SK-N-SH (cell line): Measurements from ENCODE around the gene CDS2. TPM values are rescaled to one million over a fixed set of nuclear protein-coding genes. Genes with fewer than 3 reads are reported as not detected.

Source experiments
- CTCF ChIA-PET: fragments of 300-600, 350-600 bp; formaldehyde crosslinking; extraction: SDS; loops from one replicate; lab custom pipeline; 2021; lab: Yijun Ruan, JAX
- POLR2A ChIA-PET: fragments of 350-600 bp; sonication (Branson Sonifier 250); formaldehyde crosslinking; extraction: SDS; loops from one replicate; lab custom pipeline; 2020; ENCODE audit warnings: antibody characterized with exemption, inconsistent platforms; lab: Yijun Ruan, JAX
- DNase-seq: peaks from one replicate; pipeline ENCODE4 v3.0.0; 2012
- H2AFZ ChIP-seq: fragments of 200-600 bp; sonication (generic); 2 replicates; pipeline ENCODE4 v1.8.1; 2016; ENCODE audit warnings: antibody characterized with exemption, mild to moderate bottlenecking, low read depth
- H3F3A ChIP-seq: fragments of 200-600 bp; sonication (generic); replicated peaks from 2 replicates; pipeline ENCODE3; 2016; ENCODE audit warnings: antibody characterized with exemption, mild to moderate bottlenecking; ENCODE audit not compliant: insufficient read depth
- H3K27ac ChIP-seq, 2 experiments: fragments of 200-500 bp in 1 of 2; fragments of 200-600 bp in 1 of 2; sonication (Bioruptor generic) in 1 of 2; sonication (generic), shearing (Covaris generic) in 1 of 2; 2 replicates each; pipeline versions ENCODE4 v1.5.1 to v1.6.1; 2014 to 2016; ENCODE audit warnings: low read depth in 2 of 2, inconsistent platforms in 1 of 2, low read length in 1 of 2, mild to moderate bottlenecking in 1 of 2, mixed read lengths in 1 of 2
- H3K27me3 ChIP-seq: fragments of 200-600 bp; sonication (generic), shearing (Covaris generic); 2 replicates; pipeline ENCODE4 v1.6.1; 2016; ENCODE audit warnings: mixed run types; ENCODE audit not compliant: insufficient read depth
- H3K36me3 ChIP-seq, 2 experiments: fragments of 200-500 bp in 1 of 2; fragments of 200-600 bp in 1 of 2; sonication (Bioruptor generic) in 1 of 2; sonication (generic) in 1 of 2; replicated peaks in 1 of 2; 2 replicates each; pipeline versions ENCODE3 to v1.5.1; 2014 to 2016; ENCODE audit warnings: low read length in 1 of 2, mild to moderate bottlenecking in 1 of 2; ENCODE audit not compliant: insufficient read depth in 2 of 2, control insufficient read depth in 1 of 2
- H3K4me1 ChIP-seq, 2 experiments: fragments of 200-500 bp in 1 of 2; fragments of 200-600 bp in 1 of 2; sonication (Bioruptor generic) in 1 of 2; sonication (generic), shearing (Covaris generic) in 1 of 2; 2 replicates each; pipeline versions ENCODE4 v1.5.1 to v1.6.1; 2014 to 2016; ENCODE audit warnings: low read depth in 1 of 2, low read length in 1 of 2, mixed run types in 1 of 2; ENCODE audit not compliant: insufficient read depth in 2 of 2, control insufficient read depth in 1 of 2
- H3K4me2 ChIP-seq: fragments of 200-600 bp; sonication (generic), shearing (Covaris generic); 2 replicates; pipeline ENCODE4 v1.6.1; 2017; ENCODE audit warnings: mixed run types
- H3K4me3 ChIP-seq, 2 experiments: fragments of 200-500 bp in 1 of 2; fragments of 200-600 bp in 1 of 2; sonication (Bioruptor generic) in 1 of 2; sonication (generic), shearing (Covaris generic) in 1 of 2; 2 replicates each; pipeline versions ENCODE4 v1.5.1 to v1.8.1; 2014 to 2016; ENCODE audit warnings: low read depth in 2 of 2, inconsistent platforms in 1 of 2, low read length in 1 of 2, mild to moderate bottlenecking in 1 of 2, mixed read lengths in 1 of 2, moderate library complexity in 1 of 2
- H3K79me2 ChIP-seq: fragments of 200-600 bp; sonication (generic); 2 replicates; pipeline ENCODE4 v1.8.1; 2017; ENCODE audit warnings: mild to moderate bottlenecking; ENCODE audit not compliant: insufficient read depth
- H3K9ac ChIP-seq: fragments of 200-600 bp; sonication (generic); 2 replicates; pipeline ENCODE4 v1.6.1; 2017; ENCODE audit warnings: mixed run types
- H3K9me2 ChIP-seq: fragments of 200-600 bp; sonication (generic); 2 replicates; pipeline ENCODE4 v1.6.1; 2017; ENCODE audit warnings: mixed run types
- H3K9me3 ChIP-seq: fragments of 200-600 bp; sonication (generic); 2 replicates; pipeline ENCODE4 v1.6.1; 2017; ENCODE audit warnings: mixed run types, mild to moderate bottlenecking, moderate library complexity
- H4K20me1 ChIP-seq: fragments of 200-600 bp; sonication (generic); 2 replicates; pipeline ENCODE4 v1.6.1; 2017; ENCODE audit warnings: mild to moderate bottlenecking, mixed run types; ENCODE audit not compliant: insufficient read depth
- CHD2 ChIP-seq: fragments of 150-350 bp; IDR thresholded peaks from 2 replicates; pipeline ENCODE4 v1.6.1; 2018; ENCODE audit warnings: low read length; ENCODE audit not compliant: partially characterized antibody
- EP300 ChIP-seq, 2 experiments: IDR thresholded peaks; 2 replicates each; pipeline versions ENCODE4 v1.4.0 to v1.6.1; 2012; ENCODE audit warnings: borderline replicate concordance in 1 of 2, low read depth in 1 of 2, low read length in 1 of 2
- FOSL2 ChIP-seq: IDR thresholded peaks from 2 replicates; pipeline ENCODE4 v1.4.0; 2012; ENCODE audit warnings: low read depth, mild to moderate bottlenecking, moderate library complexity, borderline replicate concordance
- GABPA ChIP-seq: IDR thresholded peaks from 2 replicates; pipeline ENCODE4 v1.4.0; 2012; ENCODE audit warnings: low read depth, mild to moderate bottlenecking
- GATA2 ChIP-seq: sonication (generic); formaldehyde crosslinking; IDR thresholded peaks from 2 replicates; pipeline ENCODE4 v1.5.0; 2020; ENCODE audit warnings: mild to moderate bottlenecking, missing genetic modification reagents
- IRF3 ChIP-seq: fragments of 150-350 bp; IDR thresholded peaks from 2 replicates; pipeline ENCODE4 v1.6.1; 2016; ENCODE audit warnings: mild to moderate bottlenecking, low read depth, low read length
- JUND ChIP-seq: IDR thresholded peaks from 2 replicates; pipeline ENCODE4 v1.4.0; 2012
- MXI1 ChIP-seq: IDR thresholded peaks from 2 replicates; pipeline ENCODE4 v1.6.1; 2012; ENCODE audit warnings: mild to moderate bottlenecking, low read depth, low read length, improper control_type of control experiment
- NFIC ChIP-seq: IDR thresholded peaks from 2 replicates; pipeline ENCODE4 v1.4.0; 2012; ENCODE audit warnings: borderline replicate concordance
- PBX3 ChIP-seq: IDR thresholded peaks from 2 replicates; pipeline ENCODE4; 2012
- RAD21 ChIP-seq: IDR thresholded peaks from 2 replicates; pipeline ENCODE4 v1.6.1; 2012; ENCODE audit warnings: mild to moderate bottlenecking, low read length
- RFX5 ChIP-seq: IDR thresholded peaks from 2 replicates; pipeline ENCODE4 v1.6.1; 2012; ENCODE audit warnings: mild to moderate bottlenecking, improper control_type of control experiment, low read length
- RXRA ChIP-seq: IDR thresholded peaks from 2 replicates; pipeline ENCODE4 v1.4.0; 2012; ENCODE audit warnings: low read depth, mild to moderate bottlenecking, borderline replicate concordance
- SMC3 ChIP-seq: IDR thresholded peaks from 2 replicates; pipeline ENCODE4 v1.6.1; 2012; ENCODE audit warnings: low read depth, low read length, improper control_type of control experiment
- TCF12 ChIP-seq: IDR thresholded peaks from 2 replicates; pipeline ENCODE4 v1.4.0; 2012
- USF1 ChIP-seq: IDR thresholded peaks from 2 replicates; pipeline ENCODE4 v1.4.0; 2012; ENCODE audit warnings: low read depth, borderline replicate concordance
- USF2 ChIP-seq: fragments of 150-350 bp; IDR thresholded peaks from 2 replicates; pipeline ENCODE4 v1.6.1; 2017; ENCODE audit warnings: antibody characterized with exemption, low read length, low read depth, borderline replicate concordance
- YY1 ChIP-seq: IDR thresholded peaks from 2 replicates; pipeline ENCODE4 v1.4.0; 2012; ENCODE audit warnings: low read depth, mild to moderate bottlenecking
- WGBS: methylation state at CpG from one replicate; pipeline ENCODE4 v1.1.6; 2017; ENCODE audit warnings: low lambda C conversion rate; 5-methylcytosine and 5-hydroxymethylcytosine counted together
- polyA plus RNA-seq, 3 experiments: library from polyadenylated mRNA; depleted of rRNA; stranded (reverse); fragments of >200 nt; gene quantifications; 2 replicates each; pipeline ENCODE4 v1.2.3, GENCODE V29; 2012

The CDS2 gene
- polyA plus RNA-seq, 1 of the 3 experiments (the other 2 are of a cell fraction): 13.9 TPM

GRCh38 chr20:5161536-5162164 is 34.8 kb downstream of the CDS2 start:
- H3K9me2 ChIP-seq: no peaks in the 10 kb centered on the region
- H2AFZ ChIP-seq: no peak overlapping the region
- ChIA-PET CTCF (no interaction called here), POLR2A (no interaction called here)
- peaks cover 22% of the 10 kb centered on the region; the same call in 1 of the 2 replicates for H4K20me1 ChIP-seq
- no peak for TF ChIP-seq EP300 (IDR thresholded peaks at IDR 0.05; ENCODE audit: borderline replicate concordance in 1 of 2, low read depth in 1 of 2, low read length in 1 of 2)
- TF ChIP-seq IRF3: no peak
- TF ChIP-seq TCF12: no peak
- no peak for TF ChIP-seq GATA2 (CRISPR knock-in tag)
- no peak for TF ChIP-seq USF2
- no peaks in the 10 kb centered on the region for H3K27me3 ChIP-seq
- DNase-seq: no peak
- no peaks in the 10 kb centered on the region for H3K9me3 ChIP-seq
- no peaks in the 10 kb centered on the region for H3K36me3 ChIP-seq
- H3K4me2 ChIP-seq: no peak overlapping the region
- peaks cover 64% of the 10 kb centered on the region for H3K79me2 ChIP-seq
- peaks cover 1 to 6% of the 10 kb centered on the region in 2 experiments; a peak in 2 of 4 replicates for H3K4me1 ChIP-seq
- H3F3A ChIP-seq: no peaks in the 10 kb centered on the region
- no peak overlapping the region for H3K9ac ChIP-seq
- H3K27ac ChIP-seq: no peak overlapping the region
- WGBS: 95% methylated on average over 6 of the region's 6 CpGs
- no peak overlapping the region for H3K4me3 ChIP-seq

GRCh38 chr20:5164645-5165625 is 38.1 kb downstream of the CDS2 start:
- no peaks in the 10 kb centered on the region for H3K27me3 ChIP-seq
- H4K20me1 ChIP-seq: peaks cover 36% of the 10 kb centered on the region

More at GRCh38 chr20:5164645-5165625, 38.1 kb downstream of the CDS2 start:
- no peaks in the 10 kb centered on the region for H3K9me3 ChIP-seq
- no peak overlapping the region for H3K4me2 ChIP-seq
- H3K27ac ChIP-seq: no peak overlapping the region; a peak in 1 of 4 replicates
- ChIA-PET CTCF (interaction anchor here (0.6 to 0.9 kb wide), 3 partner anchors 27 to 40 kb away, joined by 3 to 5 read pairs (median 3); partner anchors contain the start of gene CDS2), POLR2A (no interaction called here)
- H3K79me2 ChIP-seq: peaks cover 63% of the 10 kb centered on the region
- H3K9me2 ChIP-seq: no peaks in the 10 kb centered on the region
- H3K4me3 ChIP-seq: no peak overlapping the region
- H3K9ac ChIP-seq: no peak overlapping the region
- H3K4me1 ChIP-seq: peaks cover 17 to 19% of the 10 kb centered on the region in 2 experiments; a peak in 3 of 4 replicates
- H3K36me3 ChIP-seq: no peaks in the 10 kb centered on the region
- H3F3A ChIP-seq: no peaks in the 10 kb centered on the region
- TF ChIP-seq TCF12 (no peak), RAD21 (no peak), GABPA (no peak), USF2 (no peak), CHD2 (no peak), MXI1 (no peak), FOSL2 (no peak), USF1 (no peak), JUND (no peak), SMC3 (no peak), YY1 (no peak), NFIC (no peak), RFX5 (no peak), PBX3 (no peak), RXRA (no peak), IRF3 (no peak)
- TF ChIP-seq, all 33 proteins: peak for 0
- no peak overlapping the region for H2AFZ ChIP-seq
- WGBS: 76% methylated on average over 12 of the region's 13 CpGs
- DNase-seq: no peak
